HG03520 (cell line): ENCODE results near the gene BMI1.
"Not testable (repeated sequence)": the region's sequence is repeated elsewhere in the genome, so short reads cannot be mapped to it uniquely, and the experiment has no call there.

Source experiments
- ATAC-seq: cut with Tn5 transposase; IDR thresholded peaks from one replicate; pipeline ENCODE4 v1.9.1; 2021; ENCODE audit warnings: mild to moderate bottlenecking, moderate library complexity; ENCODE audit not compliant: unreplicated experiment

BMI1 gene

GRCh38 chr10:22338931-22339330, 18.0 kb downstream of the BMI1 start:
- ATAC-seq, result no peak

- ATAC-seq, result no peak
Measured at GRCh38 chr10:22339761-22340328, 18.9 kb downstream of the BMI1 start.

DNA sequence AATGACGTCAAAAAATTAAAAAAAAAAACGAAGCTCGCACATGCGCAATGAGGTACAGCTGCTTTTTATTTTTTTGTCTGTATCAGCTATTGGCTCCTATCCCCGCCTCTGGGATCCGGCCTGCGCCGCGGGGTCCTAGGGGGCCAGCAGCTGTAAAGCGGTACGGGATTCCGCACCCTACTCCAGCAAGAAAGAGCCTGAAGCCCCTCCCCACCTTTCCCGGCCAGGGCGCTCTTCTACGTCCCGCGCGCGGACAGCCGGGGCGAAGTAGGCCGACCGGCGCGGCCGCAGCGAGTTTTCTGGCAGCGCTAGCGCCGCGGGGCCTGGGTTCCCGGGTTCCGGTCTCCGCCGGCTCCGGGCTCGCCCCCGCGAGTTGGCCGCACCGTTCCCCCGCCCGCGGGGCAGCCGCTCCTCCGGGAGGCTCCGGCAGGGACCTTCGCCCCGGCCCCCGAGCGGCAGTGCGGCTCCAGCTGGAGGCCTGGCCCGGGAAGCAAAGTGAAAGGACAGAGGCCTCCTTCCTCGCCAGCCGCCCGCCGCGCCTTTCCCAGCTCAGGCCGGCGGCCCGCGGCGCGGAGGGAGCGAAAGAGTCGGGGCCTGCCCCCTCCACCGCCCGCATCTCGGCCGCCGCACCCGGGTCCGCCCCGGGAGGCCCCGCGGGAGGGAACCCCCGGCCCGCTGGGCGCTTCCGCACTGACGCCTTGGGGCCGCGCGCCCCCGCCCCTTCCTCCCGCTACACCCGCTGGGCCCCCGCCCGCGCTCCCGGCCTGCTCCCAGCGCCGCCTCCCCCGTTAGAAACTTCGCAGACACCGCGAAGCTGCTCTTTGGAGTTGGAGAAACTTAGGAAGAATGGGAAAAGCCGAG, 19.7 kb downstream of the BMI1 start:
- peak; percentile 31 for ATAC-seq

GRCh38 chr10:22341190-22341925, 20.5 kb downstream of the BMI1 start:
- no peak for ATAC-seq

- no peak for ATAC-seq
Measured at GRCh38 chr10:22341926-22342196, 21.0 kb downstream of the BMI1 start.

DNA sequence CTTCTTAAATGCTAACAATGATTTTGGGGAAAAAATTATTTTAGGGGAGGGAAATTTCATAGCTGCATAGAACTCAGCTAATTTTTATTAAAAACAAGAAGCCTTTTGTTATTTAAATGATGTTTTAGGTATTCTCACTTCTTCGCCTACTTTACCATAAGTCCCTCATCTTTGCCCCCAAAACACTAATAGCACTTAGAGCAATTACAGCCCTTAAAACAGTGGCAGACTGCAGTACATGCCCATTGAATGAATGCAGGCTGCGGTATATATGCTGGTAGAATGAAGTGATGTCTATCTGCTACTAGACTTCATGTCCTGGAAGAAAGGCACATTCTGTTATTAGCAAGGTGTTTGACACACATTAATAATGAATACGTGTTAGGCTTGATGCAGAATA, 21.5 kb downstream of the BMI1 start:
- ATAC-seq, result no peak

- no peak for ATAC-seq
Measured at GRCh38 chr10:22343731-22344130, 22.8 kb downstream of the BMI1 start.

DNA sequence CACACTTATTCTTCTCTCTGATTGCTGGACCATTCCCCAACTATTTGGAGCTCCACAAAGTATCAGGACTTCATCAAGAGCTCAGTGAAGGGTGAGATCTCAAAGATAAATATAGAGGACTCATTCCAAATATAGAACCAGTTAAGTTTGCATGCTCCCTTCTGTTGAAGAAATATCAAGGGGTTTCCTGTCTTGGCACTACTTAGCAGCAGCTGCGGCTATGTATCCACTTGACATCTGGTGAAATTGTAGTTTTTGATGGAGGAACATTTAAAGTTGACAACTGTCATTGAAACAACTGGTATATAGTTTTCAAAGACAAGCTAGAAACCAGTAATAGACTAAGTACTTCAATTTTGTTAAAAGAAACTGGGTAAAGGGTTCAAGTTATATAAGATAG, 23.4 kb downstream of the BMI1 start:
- ATAC-seq, result no peak

DNA sequence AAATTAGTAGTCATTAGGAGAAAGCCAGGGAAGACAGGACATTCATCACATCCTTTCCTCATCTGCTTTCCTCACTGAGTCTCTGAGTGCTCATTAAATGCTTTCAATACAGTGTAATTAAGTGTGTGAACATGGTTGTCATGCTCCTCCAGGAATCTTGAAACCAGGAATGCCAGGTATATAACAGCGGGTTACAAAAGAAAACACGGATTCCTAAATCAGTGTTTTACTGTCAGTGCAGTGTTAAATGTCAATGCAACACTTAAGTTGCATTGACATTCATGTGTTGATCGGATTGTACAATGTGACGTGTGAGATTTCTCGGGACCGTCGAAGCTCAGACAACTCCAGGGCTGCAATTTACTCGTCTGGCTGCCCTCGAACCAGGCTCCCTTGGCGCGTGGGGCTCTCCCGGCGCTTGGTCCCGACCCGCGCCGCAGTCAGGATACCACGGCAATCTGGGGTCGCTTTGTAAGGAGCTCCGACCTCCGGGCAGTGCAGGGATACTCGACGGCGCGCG, 23.9 kb downstream of the BMI1 start:
- ATAC-seq, result no peak

DNA sequence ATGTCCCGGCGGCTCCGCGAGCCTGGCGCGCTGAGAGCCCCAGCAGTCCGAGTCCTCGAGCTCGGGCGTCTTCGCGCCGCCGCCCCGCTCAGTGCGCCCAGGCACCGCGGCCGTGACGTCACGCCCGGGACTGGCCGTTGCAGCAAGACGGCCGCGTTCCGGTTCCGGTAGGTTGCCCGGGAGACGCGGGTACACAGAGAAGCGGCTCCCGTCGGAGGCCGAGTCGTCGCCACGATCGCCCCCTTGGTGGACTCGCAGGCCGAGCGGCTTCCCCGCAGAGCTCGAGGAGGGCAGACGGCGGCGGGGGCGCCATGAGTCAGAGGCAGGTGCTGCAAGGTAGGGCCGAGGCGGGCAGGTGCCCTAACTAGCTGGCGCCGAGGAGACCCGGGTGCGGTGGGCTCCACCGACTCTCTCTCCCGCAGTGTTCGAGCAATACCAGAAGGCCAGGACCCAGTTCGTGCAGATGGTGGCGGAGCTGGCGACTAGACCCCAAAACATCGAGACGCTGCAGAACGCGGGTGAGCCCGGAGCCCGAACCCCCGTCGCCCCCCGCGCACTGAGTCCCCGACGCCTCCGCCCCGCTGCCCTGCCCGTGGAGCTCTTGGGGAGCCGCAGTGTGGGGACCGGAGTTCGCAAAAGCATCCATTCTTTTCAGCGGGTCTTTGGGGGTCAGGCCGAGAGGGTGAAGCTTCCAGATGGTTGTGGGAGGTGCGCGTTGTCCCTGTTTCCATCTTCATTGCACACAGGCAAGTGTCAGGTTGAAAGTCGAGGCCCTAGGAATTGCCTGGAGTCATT, 24.6 kb downstream of the BMI1 start, which contains the start of gene SPAG6:
Gene SPAG6 (plus strand): TSS at position 196 of the 795 bp plus-strand sequence. CDS start 116 bp downstream, at position 312.
- ATAC-seq, result no peak

DNA sequence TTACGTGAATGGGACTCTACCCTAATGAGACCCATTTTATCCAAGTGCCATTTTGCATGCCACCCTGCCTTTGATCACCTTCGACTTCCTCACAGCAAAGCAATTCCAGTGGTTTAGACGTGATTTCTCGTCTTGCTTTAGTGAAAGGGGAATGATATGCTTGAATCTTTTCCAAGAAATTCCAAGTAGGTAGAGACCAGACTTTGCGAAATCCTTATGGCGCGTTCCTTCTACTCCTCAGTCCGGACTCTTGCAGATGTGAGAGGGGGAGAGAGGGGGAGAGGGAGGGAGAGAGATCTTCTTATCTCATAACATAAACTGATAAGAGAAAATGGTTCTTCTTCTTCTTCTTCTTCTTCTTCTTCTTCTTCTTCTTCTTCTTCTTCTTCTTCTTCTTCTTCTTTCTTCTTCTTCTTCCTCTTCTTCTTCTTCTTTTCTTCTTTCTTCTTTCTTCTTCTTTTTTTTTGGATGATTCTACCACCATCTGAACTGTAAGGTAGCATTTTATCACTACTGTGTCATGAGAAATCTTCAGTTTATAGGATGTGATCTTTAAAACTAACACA, 25.3 kb downstream of the BMI1 start:
- no peak for ATAC-seq

DNA sequence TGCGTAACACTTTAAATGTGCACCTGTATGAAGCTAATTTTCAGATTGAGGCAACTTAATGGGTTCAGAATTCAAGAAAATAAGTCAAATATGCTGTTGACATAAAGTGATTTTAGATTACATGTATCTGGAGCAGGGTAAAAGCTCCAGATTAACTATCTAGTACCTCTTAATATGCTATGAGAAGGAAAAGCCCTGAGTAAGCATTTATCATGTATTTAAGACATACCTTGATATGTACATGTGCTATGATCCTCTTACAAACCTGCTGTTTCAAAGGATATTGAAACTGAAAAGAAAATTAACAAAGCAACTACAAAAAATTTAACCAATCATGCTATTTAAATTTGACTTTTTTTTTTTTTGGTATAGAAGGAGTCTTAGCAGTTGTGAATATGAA, 28.9 kb downstream of the BMI1 start:
- ATAC-seq, result no peak

DNA sequence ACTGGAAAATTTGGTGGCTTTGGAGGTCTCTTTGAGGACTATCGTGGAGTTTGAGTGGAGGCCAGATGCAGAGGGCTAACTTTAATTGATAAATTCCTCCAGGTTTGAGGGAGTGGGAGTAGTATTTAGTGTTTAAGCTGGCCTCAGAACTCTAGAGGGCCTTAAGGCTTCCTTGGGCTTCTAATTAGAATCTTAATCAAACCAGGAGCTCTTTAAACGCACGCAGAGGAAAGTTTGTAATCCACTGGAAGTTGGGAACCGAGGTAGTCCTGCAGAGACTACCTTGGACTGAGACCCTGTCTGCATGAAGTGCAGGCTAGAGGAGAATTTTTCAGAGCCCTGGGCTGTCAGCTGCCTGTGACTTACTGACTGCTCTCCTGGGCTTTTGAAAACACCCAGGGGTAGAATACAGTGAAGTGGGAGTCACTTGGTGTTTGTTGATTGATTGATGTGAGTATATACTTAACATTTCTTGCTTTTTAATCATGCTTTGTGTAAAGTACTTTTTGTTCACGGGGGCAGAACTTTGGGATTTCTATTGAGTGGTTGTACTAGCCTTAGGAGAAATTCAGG, 30.3 kb downstream of the BMI1 start:
- ATAC-seq, result no peak

DNA sequence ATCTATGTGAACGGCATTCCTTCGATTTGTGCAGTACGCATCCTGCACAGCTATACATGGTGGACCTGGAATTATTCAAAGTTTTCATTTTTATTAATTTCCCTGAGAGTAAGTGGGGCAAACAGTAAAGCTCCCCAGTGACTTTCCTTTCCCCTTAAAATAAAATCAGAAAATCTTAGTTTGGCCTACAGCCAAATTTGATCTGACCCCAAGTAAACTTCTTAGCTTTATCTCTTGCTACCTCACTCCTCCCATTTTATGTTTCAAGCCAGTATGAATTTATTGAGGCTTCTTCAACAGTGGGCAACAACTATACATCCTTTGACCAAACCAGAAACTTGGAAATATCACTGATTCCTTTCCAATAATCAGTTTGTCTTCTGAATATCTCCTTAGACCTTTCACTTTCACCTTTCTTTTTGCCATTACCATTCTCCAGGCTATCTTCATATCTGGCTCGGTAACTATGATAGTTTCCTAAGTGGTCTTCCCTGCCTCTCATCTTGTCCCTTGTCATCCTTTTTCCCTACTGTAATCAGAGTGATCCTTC, 35.5 kb downstream of the BMI1 start:
- no peak for ATAC-seq

GRCh38 chr10:22357770-22358169, 36.9 kb downstream of the BMI1 start:
- ATAC-seq, result not testable (repeated sequence)

DNA sequence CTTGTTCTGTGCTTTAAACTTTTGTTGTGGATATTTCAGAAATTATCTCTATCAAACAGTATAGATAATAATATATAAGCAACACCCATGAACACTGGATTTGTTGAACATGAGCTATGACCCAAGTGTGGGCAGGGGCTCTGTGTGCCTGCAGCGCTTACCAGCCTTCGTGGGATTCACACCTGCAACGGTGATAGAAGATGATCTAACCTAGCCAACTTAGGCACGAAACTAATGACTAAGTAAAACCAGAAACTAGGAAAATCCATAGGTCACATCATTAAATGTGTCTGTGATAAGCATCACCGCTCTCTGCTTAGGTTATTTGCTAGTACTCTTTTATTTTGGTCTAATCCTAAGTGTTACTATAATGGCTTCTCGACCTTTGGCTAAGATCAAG, 42.4 kb downstream of the BMI1 start:
- no peak for ATAC-seq

GRCh38 chr10:22364407-22365140, 43.7 kb downstream of the BMI1 start:
- ATAC-seq, result no peak

- no peak for ATAC-seq
Measured at GRCh38 chr10:22365233-22365632, 44.3 kb downstream of the BMI1 start.
